ENCODE measurements around the gene CGB7.

DNA sequence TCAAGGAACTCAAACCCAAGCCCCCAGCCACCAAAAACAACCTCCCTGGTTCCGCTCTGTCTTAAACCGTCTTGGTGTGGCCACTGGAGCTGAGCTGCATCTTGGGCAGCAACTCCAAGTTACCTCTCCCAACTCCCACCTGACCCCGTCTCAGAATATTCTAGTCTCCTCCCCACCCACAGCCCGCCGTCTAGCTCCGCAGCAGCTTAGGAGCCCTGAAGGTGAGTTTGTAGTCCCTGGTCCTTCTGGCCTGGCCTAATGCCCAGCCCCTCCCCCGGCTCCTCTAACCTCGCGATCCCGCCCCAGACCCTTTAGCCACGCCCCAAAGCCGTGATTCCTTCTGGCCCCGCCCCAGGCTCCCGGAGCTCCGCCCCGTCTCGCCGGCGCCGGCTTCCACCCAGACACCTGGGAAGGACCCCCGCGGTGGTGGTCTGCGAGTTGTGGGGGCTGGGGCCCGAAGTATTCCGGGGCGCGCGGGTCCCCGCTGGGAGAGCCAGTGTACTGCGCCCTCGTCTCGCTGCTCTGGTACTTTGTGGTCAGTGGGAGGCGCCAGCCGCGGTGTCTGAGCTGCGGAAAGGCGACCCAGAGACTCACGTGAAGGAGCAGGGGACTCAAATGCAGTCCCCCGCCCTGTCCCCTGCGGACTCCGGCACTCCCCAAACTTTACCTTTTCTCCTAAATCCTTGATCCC lies 38.2 kb downstream of the CGB7 start:
- no peak for TF ChIP-seq CTCF (IDR thresholded peaks at IDR 0.05)
- no peak for TF ChIP-seq POLR2A (IDR thresholded peaks at IDR 0.05)
